SIG-M5 treated with dmso at 0.1 percent for 504 hours (cell line): ENCODE data around the gene CRK.

ENCODE experiments used
- DNase-seq: peaks from one replicate; lab custom pipeline; 2025; ENCODE audit not compliant: unreplicated experiment; lab: John Stamatoyannopoulos, UW

Gene CRK

DNA sequence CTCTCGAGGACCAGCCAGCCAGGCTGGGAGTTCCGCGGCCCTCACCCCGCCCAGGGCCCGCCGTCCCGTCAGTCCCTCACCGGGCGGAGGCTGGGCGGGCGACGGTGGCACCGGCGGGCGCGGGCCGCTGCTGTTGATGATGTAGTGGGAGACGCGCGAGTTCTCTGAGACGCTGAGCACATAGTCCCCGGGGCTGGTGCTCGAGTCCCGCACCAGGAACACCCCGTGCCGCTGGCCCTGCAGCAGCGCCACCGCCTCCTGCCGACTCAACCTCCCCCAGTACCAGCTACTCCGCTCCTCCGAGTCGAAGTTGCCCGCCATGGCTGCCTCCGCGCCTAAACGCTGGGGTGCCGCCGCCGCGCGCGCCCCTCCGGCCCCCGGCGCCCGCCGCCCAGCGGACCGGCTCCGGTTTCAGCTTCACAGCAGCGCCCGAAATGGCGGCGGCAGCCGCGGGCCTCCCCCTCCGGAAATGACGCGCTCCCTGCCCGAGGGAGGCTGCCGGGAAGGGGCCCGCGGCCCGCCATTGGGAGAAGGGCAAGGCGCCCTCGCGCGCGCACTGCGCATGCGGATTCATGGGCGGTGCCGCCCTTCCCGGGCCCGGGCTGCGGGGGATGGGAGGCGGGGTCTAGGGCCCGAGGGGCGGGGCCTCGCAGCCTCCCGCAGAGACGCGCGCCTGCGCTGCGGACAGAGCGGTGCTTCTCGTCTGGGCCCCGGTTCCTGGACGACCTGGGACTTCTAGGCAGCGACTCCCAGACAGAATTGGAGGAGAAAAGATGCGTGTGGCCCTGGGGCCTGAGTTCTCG lies at the start of gene CRK:
CRK (minus strand) TSS at position 436 of the 803 bp plus-strand sequence; CDS start at position 321, 115 bp downstream.
- peak; percentile 84 for DNase-seq

- no peak for DNase-seq
Measured at GRCh38 chr17:1505586-1505985, 49.6 kb upstream of the CRK start.

GRCh38 chr17:1504866-1505265 lies 48.8 kb upstream of the CRK start:
- no peak for DNase-seq

GRCh38 chr17:1503699-1504098 lies 47.7 kb upstream of the CRK start:
- no peak for DNase-seq

- no peak for DNase-seq
Measured at GRCh38 chr17:1498869-1499268, 42.8 kb upstream of the CRK start.

- DNase-seq, result no peak
Measured at GRCh38 chr17:1498233-1498632, 42.2 kb upstream of the CRK start.

DNA sequence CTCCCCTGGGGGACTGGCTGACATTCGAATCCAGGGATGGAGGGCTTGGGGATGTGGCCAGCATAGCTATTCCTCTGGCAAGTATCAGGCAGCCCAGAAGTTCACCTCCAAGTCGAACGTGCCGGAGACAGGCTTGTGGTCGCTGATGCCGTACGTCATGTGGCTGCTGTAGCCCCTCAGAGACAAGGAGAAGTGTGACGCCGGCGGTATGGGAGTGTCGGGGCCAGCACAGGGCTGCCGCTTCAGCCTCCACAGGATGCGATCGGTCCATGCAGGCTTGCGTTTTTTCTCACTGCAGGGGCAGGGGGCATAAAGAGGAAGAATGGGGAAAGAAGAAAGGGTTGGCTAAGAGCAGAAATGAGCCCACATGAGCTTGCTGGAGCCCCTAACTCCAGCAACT lies 41.8 kb upstream of the CRK start:
- DNase-seq, result no peak

- DNase-seq, result no peak
Measured at GRCh38 chr17:1496869-1497268, 40.8 kb upstream of the CRK start.

DNA sequence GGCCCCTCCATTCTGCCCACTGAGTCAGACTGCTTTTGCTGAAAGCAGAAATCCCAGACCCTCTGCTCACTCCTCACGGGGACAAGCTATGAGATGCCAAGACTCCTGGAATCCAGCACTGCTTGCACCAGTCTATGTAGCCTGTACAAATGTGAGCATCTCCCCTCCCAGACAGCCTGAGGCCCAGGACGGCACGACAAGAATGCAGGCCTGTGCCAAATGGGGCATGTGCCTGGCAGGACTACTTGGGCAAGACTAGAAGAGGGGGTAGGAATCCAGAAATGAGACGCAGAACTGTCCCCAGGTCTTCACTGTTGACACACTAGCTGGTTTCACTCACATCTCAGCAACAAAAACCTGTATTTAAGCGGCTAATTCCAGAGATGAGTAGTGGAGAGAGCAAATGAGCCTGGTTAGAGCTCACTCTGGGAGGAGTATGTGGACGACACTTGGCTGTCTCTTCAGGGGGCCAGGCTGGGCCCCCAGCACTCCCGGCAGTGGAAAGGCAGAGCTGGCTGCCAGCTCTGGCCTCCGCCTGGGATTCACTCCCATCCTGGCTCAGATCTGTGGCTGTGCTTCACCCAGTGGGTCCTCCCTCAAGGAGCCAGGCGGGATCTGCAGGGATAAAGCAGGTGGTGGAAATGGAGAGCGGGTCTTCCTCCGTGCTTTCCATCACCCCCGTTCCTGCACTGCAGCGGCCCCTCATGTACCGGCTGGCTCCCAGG lies 39.4 kb upstream of the CRK start:
- DNase-seq, result no peak

DNA sequence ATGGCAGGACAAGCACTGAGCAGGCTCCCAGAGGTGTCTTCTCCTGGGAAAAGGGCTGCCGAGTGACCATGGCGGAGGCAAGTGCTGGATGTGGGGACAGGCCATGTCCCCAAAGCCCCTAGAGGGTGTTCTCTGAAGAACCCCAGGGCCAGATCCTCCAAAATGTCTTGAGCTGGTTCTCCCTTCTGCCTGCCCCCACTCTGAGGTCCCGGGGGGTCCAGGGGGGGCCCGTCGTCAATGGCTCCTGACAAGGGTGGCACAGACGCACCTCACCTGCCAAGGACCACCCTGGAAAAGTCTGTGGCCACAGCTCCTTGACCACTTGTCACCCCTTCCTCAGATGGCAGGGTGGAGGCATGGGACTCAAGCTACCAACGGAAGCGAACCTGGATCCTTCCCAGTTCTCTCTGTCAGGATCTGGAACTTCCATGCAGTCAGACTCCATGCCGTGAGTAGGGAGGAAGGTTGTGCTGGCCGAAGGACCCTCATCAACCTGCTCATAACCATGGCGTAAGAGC lies 38.8 kb upstream of the CRK start:
- DNase-seq, result no peak

DNA sequence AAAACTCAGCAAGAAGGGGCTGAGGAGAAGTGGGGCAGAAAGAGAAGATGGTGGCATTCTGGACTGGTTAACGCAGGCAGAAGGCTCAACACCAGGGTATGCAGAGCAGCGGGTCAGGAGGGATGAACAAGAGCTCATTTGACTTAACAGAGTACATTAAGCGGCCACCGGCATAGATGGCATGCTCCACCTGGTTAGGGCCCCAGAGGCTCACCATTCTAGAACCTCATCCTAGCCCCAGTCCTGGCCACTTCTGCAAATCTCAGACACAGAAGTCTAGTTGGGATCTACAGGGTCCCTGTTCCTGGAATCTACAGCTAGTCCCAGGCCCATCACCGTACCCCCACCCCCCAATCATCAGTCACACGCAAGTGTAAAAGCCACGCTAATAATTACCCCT lies 38.2 kb upstream of the CRK start:
- DNase-seq, result no peak

GRCh38 chr17:1493291-1493980 lies 37.4 kb upstream of the CRK start:
- no peak for DNase-seq

DNA sequence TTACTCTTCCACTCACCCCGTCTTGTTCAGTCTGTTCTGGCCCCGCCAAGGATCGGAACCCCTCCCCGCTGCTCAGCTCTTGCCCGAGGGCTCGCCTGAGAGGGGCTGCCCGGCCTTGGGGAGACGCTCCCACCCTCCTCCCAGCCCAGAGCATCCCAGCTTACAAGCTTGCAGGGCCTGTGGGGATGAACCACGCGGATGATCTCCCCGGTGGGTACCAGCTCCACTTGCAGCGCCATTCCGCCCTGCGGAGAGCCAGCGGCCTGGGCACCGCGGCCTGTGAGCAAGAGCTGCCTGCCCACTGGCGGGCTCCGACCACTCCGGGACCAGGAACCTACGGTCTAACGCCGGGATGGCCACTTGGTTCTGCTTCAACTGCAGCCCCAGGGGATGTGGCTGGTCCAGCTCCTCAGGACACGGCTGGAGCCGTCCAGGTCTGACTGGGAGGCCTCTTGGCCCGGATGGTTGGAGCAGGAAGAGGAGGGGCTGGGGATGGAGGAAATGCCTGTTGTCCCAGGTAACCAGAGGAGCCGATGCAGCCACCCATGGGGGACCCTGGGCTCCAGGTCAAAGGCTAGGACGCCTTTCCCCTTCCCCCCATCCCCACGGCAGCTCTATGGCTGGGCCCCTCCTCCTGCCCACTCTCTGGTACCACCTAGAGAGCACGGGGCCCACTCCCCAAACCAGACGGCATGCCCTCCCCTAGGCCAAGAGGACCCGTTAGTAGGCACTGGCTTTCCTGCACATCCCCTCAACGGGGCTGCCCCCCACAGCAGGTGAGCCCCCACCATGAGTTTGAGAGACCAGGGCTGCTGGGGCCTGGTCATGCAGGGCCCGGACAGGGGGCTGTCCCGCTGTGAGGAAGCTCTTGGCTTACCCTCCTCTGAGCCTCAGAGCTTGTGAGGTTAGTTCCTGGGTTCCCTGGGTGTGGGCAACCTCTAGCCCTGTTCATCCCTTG lies 36.5 kb upstream of the CRK start, which contains the start of gene MYO1C:
MYO1C (minus strand) TSS at position 438 of the 958 bp plus-strand sequence; CDS start at position 239, 199 bp downstream.
- no peak for DNase-seq

DNA sequence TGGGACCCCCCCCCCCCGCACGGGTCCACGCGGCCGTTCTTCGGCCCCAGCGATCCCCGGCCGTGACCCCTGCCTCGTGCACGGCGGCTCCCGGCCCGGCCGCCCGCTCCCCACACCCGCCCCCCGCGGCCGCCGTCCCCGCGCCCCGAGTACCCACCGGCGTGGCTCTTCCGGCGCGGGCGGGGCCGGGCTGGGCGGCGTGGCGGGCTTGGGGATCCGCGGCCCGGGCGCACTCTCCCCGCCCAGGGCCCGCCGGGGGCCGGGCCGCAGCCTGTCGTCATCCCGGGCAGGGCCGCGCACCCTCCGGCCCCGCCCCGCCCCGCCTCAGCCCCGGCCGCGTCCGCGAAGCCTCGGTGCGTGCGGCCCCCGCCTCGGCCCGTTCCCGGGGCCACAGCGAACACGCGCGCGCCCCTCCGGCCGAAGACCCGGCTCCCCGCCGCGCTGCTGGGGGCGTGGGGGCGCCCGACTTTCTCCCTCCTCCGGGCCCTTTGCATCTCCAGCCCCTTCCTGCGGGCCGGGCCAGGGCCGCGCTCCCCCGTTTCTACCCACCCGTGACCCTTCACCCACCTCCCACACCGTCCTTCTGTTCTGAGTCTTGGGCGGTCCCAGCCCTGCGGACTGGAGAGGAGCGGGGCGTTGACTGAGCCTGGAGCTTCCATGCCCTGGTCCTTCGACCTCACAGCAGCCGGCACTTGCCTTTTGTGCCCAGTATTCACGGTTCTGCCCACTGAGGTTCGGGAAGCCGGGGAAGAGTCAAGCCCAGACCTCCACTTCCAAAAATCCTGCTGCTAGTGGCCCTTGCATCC lies 35.6 kb upstream of the CRK start:
- DNase-seq, result peak; percentile 29

- DNase-seq, result peak; percentile 39
Measured at GRCh38 chr17:1490643-1491442, 34.8 kb upstream of the CRK start.

DNA sequence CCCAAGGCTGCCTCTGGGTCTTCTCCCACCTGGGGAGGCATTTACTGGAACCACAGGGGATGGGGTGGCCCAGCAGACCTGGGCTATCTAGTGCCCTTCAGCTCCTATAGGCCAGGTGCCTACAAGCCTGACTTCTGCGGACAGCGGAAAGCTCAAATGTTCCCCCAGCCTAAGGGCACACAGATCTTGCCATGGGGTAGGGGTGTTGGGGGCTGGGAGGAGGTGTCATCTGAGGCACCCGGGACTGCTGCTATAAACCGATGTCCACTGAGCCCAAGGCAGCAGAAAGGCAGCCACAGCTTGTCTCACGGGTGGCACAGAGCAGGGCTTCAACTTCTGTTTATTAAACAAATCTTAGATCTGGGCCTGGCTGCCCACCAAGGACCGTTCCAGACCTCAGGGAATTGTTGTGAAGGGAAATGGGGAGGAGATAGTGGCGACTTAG lies 32.8 kb upstream of the CRK start:
- no peak for DNase-seq

DNA sequence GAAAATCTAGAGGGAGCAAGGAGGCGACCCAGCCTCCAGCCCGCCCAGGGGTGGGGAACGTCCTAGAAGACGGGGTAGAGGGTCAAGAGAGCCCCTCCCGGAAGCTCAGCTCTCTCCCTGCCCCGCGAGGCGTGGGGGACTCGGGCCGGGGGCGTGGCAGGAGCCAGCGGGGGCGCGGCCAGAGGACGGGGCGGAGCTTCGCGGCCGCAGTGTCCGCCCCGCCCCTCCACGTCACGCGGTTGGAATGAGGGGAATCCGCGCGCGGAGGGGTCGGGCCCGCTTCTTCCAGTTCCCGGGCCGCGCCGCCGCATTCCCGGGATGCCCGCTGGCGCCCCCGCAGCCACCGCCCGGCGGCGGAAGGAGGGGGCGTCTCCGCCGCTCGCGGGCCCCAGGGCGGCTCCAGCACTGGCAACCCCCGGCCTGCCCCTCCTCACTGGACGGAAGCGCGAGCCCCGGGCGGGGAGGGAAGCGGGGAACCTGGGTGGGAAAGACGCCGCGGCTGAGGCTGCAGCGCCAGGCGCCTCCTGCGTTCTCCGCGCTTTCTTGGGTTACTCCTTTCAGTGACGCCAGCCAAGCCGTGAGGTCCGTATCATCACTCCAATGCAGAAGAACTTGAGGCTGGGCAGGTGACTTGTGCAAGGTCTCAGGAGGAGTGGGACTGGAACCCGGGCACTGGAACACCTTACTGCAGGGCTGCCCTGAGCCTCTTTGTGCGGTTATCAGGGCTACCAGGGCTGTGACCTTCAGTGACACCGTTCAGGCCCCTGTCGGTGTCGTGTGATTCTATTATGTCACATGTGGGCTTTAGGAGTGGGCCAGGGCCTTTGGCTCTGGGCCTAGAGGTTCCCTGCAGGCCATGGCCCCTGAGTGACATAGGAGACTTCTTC lies 32.1 kb upstream of the CRK start:
- DNase-seq, result peak; percentile 13
